Kasumi-1 (cell line): ENCODE measurements around the gene NKAIN4.

Source experiments
- DNase-seq, 2 experiments: peaks; one replicate each; lab custom pipeline; 2025; lab: John Stamatoyannopoulos, UW

The NKAIN4 gene

GRCh38 chr20:63219447-63219821 is 34.8 kb downstream of the NKAIN4 start:
- no peak for DNase-seq

- DNase-seq, result no peak
Observed at GRCh38 chr20:63218701-63219446, 35.4 kb downstream of the NKAIN4 start.

- no peak for DNase-seq
Observed at GRCh38 chr20:63217706-63218105, 36.6 kb downstream of the NKAIN4 start.

DNA sequence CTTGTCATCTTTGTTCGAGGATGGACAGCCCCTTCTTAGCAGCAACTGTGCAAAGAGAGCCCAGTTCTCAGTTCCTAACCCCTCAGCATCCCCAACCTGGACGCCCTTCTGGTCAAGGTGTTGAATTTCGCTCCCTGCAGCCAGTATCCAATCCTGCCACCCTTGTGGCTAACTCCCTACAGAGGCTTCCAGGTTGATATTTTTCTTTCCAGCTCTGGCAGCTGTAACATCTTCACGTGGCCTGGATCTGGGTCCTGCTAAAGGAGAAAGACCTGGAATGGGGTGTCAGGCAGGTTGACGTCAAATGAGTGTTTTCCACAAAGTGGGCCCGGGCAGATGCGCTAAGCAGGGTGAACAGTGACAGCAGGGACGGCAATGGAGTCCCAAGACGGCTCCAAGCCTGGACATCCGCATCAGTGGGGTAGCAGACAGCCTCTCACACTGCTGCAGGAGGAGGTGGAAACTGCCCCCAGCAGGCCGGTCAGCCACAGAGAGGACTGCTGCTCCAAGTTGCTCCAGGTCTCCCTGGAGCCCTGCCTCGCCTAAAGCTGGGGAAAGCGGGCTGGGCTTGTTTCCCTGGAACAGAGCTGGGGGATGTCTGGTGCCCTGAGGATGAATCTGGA is 37.3 kb downstream of the NKAIN4 start:
- DNase-seq, result no peak

DNA sequence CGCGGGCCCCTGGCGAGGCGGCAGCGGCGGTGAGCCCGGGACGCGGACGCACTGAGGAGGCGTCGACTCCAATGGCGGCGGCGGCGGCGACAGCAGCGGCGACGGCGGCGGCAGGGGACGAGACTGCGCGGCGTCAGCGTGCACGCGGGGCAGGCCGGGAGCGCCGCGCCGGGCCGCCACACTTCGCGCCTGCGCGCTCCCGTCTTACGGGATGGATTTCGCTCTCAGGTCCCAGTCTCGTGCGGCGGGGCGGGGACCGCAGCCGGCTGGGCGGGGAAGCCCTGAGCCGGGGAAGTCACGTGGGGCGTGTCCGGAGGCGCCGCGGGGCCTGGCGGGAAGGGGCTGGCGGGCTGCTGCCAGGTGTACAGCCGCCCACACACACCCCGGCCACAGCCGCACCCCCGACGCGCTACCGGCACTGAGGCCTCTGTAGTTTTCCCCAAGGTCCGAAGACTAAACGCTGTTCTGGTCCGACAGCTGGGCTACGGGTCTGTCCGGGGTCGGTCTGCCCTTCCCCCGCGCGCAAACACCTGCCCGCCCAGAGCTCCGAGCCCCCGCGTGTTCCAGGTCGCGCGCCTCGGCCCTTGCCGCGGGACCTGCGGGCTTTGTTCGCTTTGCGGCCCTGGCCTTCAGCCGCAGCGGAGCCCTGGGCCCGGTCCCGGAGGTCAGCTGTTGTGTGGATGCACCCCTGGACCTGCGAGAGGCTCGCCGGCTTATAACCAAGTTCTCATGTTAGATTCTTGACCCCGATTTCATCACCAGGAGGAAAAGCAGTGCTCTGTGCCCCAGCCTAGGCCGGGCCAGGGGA is 38.0 kb downstream of the NKAIN4 start, which contains the start of gene YTHDF1:
YTHDF1 (minus strand) TSS at position 91 of the 808 bp plus-strand sequence. CDS start 239 bp downstream, outside the sequence.
- peak; percentile 90 to 94 for DNase-seq

DNA sequence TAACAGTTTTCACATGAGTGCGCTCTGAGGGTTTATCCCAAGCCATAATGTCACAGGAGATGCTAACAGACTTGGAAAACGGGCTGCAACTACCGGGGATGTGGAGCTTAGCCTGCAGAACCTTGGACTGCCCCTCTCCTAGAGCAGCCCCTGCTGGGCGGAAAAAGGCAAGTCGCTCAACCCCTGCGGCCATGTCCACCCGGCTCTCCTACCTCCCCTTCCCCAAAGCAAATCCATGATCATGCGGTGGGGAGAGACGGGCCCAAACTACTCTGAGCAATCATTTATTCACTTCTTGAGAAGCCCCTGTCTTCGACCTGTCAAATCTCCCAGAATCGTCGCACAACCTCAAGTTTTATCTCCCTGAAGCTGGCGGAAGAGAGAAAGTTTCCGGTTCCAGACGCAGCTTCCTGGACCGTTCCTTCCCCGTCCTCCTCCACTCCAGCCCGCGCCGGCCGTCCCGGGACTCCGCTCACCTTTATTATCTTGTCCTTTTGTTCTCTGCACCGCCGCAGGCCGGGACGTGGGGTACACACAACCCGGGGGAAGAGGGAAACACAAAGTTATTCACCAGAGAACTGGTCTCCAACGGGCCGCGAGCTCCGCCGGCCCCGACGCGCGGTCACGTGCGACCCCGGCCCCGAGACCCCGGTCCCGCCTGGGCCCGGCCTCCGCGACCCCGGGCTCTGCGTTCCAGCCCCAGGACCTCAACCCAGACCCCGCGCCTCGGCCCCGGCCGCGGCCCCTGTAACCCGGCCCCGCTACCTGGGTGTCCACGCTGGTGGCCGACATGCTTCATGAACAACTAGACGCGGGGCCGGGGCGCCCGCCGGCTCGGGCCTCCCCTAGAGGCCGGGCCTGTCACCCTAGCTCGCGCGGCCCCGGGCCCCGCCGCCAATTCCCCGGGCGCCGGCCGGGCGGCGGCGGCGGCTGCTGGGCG is 38.9 kb downstream of the NKAIN4 start:
- DNase-seq, result peak; percentile 25 to 60

DNA sequence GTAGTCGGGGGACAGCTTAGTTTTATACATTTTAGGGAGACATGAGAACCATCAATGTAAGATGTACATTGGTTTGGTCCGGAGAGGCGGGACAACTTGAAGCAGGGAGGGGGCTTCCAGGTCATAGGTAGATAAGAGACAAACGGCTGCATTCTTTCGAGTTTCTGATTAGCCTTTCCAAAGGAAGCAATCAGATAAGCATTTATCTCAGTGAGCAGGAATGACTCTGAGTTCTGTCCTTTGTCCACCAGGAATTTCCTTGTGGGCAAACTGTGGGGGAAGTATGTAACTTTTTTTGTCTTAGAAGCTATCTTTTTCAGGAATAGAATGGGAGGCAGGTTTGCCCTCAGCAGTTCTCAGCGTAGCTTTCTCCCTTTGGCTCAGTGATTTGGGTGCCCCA is 39.7 kb downstream of the NKAIN4 start:
- DNase-seq, result no peak

GRCh38 chr20:63212792-63213191 is 41.5 kb downstream of the NKAIN4 start:
- no peak for DNase-seq

DNA sequence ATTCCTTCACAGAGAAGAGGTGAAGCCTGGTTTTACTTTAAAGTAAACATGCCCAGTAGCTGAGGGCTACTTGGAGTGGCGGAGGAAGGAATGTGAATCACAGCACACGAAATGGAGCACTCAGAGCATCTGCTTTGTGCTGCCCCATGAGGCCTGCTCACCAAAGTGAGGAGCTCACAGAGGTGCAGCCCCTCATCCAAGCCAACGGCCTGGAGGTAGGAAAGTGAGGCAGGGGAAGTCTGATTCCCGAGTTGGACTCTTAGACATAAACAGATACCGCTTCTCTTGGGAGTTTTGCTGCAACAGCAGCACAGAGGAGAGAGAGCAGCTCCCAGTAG is 41.9 kb downstream of the NKAIN4 start:
- no peak for DNase-seq

- no peak for DNase-seq
Observed at GRCh38 chr20:63210011-63210605, 44.2 kb downstream of the NKAIN4 start.

DNA sequence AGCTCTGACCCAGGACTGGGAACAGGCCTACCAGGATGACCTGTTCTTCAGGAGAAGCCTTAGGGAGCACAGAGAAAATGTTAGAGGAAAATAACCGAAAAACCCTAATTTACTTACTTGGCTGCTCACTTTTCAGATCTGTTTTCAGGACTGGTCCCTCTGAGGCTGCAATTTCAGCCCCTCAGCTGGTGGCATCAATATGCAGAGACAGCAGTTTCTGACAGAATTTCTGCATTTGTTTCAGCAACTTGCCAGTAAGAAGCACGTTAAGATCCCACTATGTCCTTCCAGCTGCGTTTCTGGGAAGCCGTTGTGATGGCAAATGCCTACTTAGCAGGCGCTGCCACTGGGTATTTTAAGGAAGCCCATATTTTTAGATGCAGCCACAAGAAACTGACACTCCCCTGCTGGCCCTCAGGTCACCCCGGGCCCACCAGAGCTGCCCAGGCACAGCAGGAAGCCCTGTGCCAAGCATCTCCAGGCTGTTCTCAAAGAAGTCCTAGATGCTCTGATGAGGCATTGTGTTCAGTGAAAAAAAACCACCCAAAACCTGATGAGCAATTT is 45.8 kb downstream of the NKAIN4 start:
- DNase-seq, result no peak

DNA sequence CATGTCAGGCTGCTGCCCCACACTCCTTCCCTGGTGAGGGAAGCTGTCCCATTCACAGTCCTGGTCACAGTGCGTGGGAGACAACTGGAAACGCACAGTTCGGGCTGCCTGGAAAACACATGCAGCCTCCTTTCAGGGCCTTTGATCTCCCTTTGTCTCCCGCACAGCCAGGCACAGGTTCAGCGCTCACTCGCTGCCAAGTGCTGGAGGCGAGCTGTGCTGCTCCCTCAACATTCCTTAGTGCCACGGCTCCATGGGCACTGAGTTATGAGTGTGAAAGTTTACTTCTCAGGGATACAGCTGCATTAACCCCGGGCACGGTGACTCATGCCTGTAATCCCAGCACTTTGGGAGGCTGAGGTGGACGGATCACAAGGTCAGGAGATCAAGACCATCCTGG is 47.4 kb downstream of the NKAIN4 start:
- no peak for DNase-seq

GRCh38 chr20:63205896-63206295 is 48.4 kb downstream of the NKAIN4 start:
- no peak for DNase-seq

DNA sequence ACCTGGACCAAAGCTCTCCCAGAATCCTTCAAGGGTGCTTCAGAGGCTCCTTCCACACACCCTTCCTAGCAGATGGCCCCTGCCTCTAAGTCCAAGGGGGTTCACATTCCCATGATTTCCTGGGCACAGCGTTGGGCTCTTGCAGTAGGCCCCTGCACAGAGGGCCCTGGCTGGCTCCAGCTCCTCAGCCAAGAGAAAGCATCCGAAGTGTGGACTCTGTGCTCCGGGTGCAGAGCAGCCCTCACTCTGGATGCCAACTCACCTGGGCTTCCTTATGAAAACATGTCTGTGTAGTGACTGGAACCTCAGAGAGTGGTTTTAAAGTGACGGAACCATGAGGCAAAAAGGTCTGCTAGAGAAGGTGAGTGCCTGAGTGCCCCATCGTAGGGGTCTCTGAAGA is 49.9 kb downstream of the NKAIN4 start:
- DNase-seq, result no peak

GRCh38 chr20:63202811-63203526 is 51.3 kb downstream of the NKAIN4 start:
- DNase-seq, result no peak

GRCh38 chr20:63202021-63202420 is 52.2 kb downstream of the NKAIN4 start:
- no peak for DNase-seq

DNA sequence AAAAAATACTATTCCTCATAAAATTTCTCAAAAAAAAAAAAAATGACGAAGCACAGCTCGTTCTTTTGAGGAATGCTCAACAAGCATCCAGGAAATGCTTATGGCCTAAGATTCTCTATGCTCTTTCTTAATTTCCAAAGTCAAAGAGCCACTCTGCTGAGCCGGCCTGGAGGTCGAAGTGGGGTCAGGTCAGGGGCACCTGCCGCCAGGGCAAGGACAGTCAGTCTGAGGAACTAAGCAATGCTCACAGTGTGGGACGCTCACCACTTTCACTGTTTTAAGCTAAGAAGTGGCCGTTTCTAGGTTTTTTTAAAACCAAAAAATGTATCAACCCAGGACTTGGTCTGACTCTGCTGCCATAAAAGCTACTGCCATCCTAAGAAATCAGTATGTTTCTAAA is 55.7 kb downstream of the NKAIN4 start:
- no peak for DNase-seq

DNA sequence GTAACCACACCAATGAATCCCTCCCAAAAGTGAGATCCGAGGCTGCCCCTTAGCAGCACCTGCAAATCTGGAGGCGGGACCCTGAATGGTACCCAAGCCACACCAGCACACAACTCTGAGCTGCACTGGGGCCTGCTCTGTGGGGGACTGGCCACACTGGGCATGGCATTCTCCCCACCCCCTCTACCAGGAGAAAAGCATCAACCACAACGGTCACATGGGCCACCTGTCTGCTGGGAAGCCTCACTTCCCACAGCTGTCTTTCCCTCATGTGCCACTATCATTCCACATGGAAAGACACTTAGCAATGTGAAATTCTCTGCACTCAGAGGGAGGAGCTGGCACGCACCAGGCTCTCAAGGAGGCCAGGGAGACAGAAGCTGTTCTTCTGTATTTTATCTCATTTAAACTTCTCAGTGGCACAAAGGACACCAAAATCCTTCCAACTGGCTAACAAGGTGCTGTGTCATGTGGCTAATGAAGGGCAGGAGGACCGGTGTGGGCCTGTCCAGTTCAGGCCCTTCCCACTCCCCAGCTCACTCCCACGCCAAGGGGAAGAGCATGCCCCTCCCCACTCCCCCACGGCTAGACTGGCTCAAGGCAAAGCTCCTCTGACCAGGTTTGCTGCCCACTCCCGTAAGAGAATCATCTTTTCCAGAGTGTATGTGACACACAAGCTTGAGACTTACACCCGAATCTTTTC is 57.3 kb downstream of the NKAIN4 start:
- DNase-seq, result no peak

GRCh38 chr20:63194797-63195173 is 59.5 kb downstream of the NKAIN4 start:
- no peak for DNase-seq
